Neuron (in vitro differentiated cells): ENCODE data around the gene SPATS2L.
"Not testable (repeated sequence)": the region's sequence is repeated elsewhere in the genome, so short reads cannot be mapped to it uniquely, and the experiment has no call there.

ENCODE experiments used
- H2AFZ ChIP-seq: one replicate; pipeline ENCODE4 v1.6.1; 2013; ENCODE audit warnings: low read depth, mild to moderate bottlenecking, inconsistent platforms, low read length, moderate library complexity
- H3K27me3 ChIP-seq: one replicate; pipeline ENCODE4 v1.6.1; 2013; ENCODE audit warnings: low read length; ENCODE audit not compliant: insufficient read depth
- H3K36me3 ChIP-seq: one replicate; pipeline ENCODE4 v1.6.1; 2013; ENCODE audit warnings: low read length; ENCODE audit not compliant: insufficient read depth
- H3K4me1 ChIP-seq: one replicate; pipeline ENCODE4 v1.6.1; 2013; ENCODE audit warnings: low read length; ENCODE audit not compliant: insufficient read depth
- H3K4me3 ChIP-seq: 2 replicates; pipeline ENCODE4 v1.5.1; 2013; ENCODE audit warnings: mild to moderate bottlenecking, low read length, moderate library complexity
- H3K9me3 ChIP-seq: one replicate; pipeline ENCODE4 v1.6.1; 2013; ENCODE audit warnings: low read length

Gene SPATS2L

DNA sequence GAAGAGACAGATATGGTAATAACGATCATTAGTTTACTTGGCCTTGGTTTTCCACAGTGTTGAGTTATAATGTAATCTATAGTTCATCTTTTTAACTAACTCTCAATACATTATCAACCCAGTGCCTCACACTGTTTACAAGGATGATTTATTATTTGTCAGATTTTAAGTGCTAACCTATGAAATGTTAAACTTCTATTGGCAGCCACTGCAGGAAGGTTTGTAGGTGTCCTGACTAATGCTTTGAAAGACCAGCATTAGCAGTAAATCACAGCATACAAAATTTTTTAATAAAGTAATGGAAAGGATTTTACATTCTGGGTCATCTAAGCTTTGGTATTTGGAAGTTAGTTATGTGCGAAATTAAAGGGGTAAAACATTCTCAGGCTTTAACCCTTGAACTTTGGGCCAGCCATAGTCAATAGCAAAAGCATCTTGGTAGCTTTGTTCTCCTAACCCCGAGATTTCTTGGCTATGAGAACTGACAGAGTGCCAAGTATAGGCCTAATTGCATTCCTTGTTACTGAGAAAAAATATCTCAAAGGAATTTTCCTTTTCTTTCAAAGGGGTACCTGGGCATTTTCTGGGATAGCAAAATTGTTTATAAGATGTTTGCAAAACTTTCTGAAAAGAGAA is 30.6 kb downstream of the SPATS2L start:
- H3K36me3 ChIP-seq, result no peaks in the 10 kb centered on the region
- peaks cover 14% of the 10 kb centered on the region for H3K4me1 ChIP-seq
- no peaks in the 10 kb centered on the region for H3K27me3 ChIP-seq
- no peak overlapping the region for H3K4me3 ChIP-seq
- no peaks in the 10 kb centered on the region for H3K9me3 ChIP-seq
- no peak overlapping the region for H2AFZ ChIP-seq

DNA sequence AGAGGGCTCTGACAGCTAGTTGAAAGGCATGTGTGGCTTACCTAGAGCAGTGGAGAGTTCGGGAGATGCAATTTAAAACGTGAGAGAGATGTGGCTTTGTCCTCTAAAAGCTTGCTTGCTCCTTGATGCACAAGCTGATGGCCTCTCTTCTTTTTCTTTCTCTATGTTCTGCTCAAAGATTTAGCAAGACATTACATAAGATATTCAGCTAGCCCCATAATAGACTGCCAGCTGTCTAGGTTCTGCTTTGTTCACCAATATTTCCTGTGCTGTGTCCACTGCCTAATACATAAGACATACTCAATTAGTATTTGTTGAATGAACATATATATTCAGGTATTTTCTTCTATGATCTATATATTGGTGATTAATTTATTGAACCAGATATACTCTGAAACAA is 31.1 kb downstream of the SPATS2L start:
- Histone ChIP-seq H2AFZ (no peak overlapping the region), H3K4me3 (no peak overlapping the region), H3K4me1 (peaks cover 14% of the 10 kb centered on the region), H3K36me3 (no peaks in the 10 kb centered on the region), H3K9me3 (no peaks in the 10 kb centered on the region), H3K27me3 (no peaks in the 10 kb centered on the region)

DNA sequence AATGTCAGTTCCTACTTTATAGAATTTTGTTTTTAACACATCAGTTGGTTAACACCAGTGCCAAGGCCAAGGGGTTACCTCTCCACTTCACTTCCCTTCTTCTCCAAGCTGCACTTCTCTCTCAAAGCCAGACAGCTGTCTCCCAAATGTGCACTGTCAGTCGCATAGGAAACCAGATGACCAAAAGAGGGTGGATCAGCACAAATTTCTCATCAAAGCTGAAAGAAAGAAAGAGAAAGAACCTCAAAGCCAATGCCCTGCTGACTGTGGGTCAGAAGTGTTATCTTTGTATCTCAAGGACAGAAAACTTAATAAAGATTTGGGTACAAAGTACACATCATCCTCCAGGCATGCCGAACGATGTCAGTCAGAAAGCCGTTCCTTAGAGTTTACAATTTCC is 32.2 kb downstream of the SPATS2L start:
- no peaks in the 10 kb centered on the region for H3K36me3 ChIP-seq
- no peaks in the 10 kb centered on the region for H3K27me3 ChIP-seq
- no peaks in the 10 kb centered on the region for H3K9me3 ChIP-seq
- peaks cover 14% of the 10 kb centered on the region for H3K4me1 ChIP-seq
- no peak overlapping the region for H2AFZ ChIP-seq
- H3K4me3 ChIP-seq, result no peak overlapping the region

DNA sequence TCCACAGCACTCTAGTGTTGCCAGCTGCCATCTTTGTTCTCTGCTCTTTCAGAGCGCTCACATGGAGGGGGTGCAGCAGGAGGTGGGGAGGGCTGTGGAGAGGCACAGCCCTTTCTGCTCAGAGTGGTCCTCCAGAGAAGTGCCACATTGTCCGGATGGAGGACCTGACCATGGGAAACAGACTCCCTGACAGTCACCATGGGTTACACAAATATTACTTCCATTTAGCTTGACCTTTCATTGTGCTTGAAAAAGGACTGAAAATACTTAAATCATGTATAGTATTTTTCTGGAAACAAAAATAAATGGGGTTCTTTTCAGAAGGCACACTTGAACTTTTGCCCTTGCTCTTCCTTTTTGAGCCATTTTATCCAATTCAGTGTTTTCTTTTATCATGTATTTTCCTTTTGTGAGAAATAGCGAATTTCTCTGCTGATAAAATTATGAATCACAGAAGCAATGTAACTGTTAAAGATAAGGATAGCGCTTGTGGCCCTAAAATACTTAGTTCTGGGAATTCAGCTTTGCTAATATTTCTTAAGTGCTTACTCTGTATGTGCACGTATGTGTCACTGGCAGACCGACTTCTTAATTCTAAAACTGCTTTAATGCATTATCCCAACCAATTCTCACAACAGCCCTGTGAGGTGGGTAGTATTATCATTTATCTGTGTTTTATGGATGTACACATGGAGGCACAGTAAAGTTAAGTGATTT is 34.2 kb downstream of the SPATS2L start:
- Histone ChIP-seq H3K36me3 (no peaks in the 10 kb centered on the region), H3K4me3 (no peak overlapping the region), H3K9me3 (no peaks in the 10 kb centered on the region), H2AFZ (no peak overlapping the region), H3K27me3 (no peaks in the 10 kb centered on the region), H3K4me1 (peaks cover 17% of the 10 kb centered on the region)

DNA sequence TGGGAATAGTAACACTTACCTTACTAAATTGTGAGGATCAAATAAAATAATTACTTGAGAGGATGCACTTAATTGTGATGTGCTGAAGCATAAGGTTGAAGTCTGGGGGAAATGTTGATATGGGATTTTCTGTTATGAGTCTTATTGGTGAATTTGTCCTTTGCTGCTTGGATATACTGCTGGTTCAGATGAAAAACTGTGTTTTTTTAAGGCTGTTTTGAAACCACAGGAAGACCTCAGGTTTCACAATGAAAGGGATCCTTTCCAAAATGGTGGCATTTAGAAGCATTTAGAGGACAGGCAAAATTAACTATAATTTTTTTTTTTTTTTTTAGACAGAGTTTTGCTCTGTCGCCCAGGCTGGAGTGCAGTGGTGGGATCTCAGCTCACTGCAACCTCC is 34.9 kb downstream of the SPATS2L start:
- Histone ChIP-seq H3K36me3 (no peaks in the 10 kb centered on the region), H3K27me3 (no peaks in the 10 kb centered on the region), H3K4me3 (no peak overlapping the region), H2AFZ (no peak overlapping the region), H3K9me3 (no peaks in the 10 kb centered on the region), H3K4me1 (peaks cover 24% of the 10 kb centered on the region)

DNA sequence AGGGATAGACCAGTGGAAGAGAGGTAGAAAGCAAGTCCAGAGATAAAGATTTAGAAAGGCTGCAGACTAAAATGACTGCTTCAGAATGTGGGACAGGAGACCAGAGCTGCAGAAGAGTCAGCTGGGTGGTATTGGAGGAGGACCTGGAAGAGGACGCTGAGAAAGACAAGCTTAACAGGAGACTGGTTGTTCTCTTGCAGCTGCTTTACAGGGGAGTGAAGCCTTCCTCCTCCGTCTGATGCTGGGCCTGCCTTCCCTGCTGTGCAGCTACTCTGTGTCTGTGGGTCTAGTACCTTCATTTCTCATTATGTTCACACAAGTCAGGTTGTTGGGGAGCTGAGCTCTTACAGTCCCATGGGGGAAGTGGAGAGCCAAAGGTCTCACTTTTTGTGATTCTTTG is 35.7 kb downstream of the SPATS2L start:
- no peak overlapping the region for H2AFZ ChIP-seq
- no peaks in the 10 kb centered on the region for H3K36me3 ChIP-seq

DNA sequence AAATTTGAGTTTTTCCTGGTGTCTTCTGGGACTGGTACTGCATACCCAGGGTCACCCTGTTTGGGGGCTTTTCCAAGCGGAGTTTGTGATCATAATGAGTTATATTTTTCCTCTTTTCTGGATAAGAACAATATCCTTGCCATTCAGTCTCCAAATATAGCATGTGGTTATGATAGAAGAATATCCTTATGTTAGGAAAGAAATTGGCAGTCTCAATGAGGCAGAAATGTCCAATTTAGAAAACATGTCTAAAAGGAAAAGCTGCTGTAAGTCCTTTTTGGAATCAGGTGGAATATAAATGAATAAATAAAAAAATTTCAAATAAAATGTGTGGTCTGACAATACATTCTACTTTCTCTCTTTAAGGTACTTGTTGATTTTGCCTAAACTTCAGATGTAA is 36.2 kb downstream of the SPATS2L start:
- H3K27me3 ChIP-seq, result no peaks in the 10 kb centered on the region
- peaks cover 20% of the 10 kb centered on the region for H3K4me1 ChIP-seq
- H2AFZ ChIP-seq, result no peak overlapping the region
- no peaks in the 10 kb centered on the region for H3K36me3 ChIP-seq
- no peaks in the 10 kb centered on the region for H3K9me3 ChIP-seq
- no peak overlapping the region for H3K4me3 ChIP-seq

More for the DNA sequence above, 35.7 kb downstream of the SPATS2L start:
- Histone ChIP-seq H3K9me3 (no peaks in the 10 kb centered on the region), H3K4me1 (peaks cover 24% of the 10 kb centered on the region), H3K27me3 (no peaks in the 10 kb centered on the region), H3K4me3 (no peak overlapping the region)

DNA sequence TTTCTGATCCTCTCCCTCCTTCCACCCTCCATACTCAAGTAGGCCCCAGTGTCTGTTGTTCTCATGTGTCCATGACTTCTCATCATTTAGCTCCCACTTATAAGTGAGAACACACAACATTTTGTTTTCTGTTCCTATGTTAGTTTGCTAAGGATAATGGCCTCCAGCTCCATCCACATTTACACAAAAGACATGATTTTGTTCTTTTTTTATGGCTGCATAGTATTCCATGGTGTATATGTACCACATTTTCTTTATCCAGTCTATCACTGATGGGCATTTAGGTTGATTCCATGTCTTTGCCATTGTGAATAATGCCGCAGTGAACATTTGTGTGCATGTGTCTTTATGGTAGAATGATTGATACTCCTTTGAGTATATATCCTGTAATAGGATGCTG is 37.7 kb downstream of the SPATS2L start:
- not testable (repeated sequence) for H3K36me3 ChIP-seq, H3K4me3 ChIP-seq, H2AFZ ChIP-seq, H3K9me3 ChIP-seq, H3K27me3 ChIP-seq
- peaks cover 14% of the 10 kb centered on the region for H3K4me1 ChIP-seq

DNA sequence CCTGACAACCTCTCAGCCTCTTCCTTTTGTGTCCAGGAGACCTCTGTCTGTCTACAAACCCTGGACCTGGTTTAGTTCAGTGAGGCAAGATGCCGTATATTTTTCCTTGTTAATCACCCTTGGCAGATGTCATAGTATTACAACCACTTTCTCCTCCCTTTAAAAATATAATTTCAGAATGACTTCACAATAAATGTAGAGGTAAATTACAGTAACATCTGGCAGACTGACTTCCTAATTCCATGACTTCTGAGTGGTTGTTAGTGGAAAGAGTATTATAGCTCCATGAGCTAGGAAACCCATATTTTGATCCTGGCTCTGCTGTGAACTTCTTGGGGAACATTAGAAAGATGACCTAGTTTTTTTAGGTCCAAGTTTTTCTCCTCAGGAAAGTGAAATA is 39.5 kb downstream of the SPATS2L start:
- H3K4me1 ChIP-seq, result peaks cover 11% of the 10 kb centered on the region
- H3K36me3 ChIP-seq, result no peaks in the 10 kb centered on the region
- no peaks in the 10 kb centered on the region for H3K27me3 ChIP-seq
- no peak overlapping the region for H2AFZ ChIP-seq
- H3K9me3 ChIP-seq, result no peaks in the 10 kb centered on the region
- H3K4me3 ChIP-seq, result no peak overlapping the region

DNA sequence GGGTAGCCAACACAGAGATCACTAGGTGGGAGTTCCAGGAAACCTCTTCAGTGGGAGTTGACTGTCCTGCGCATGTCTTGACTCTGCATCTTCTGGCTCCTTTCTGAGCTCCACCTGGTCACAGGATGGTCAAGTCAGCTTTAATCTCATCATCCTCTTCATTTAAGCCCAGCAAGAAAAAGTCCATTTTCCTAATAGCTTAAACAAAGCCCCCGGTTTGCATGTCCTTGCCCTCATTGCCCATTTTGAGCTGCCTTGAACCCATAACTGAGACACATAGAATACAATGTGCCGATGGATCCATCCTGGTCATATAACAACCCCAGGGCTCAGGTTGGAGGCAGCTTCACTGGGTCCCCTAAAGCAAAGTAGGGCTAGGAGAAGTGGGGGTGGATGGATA is 40.8 kb downstream of the SPATS2L start:
- Histone ChIP-seq H3K4me1 (peaks cover 16% of the 10 kb centered on the region), H2AFZ (no peak overlapping the region), H3K27me3 (no peaks in the 10 kb centered on the region), H3K36me3 (no peaks in the 10 kb centered on the region), H3K4me3 (no peak overlapping the region), H3K9me3 (no peaks in the 10 kb centered on the region)

DNA sequence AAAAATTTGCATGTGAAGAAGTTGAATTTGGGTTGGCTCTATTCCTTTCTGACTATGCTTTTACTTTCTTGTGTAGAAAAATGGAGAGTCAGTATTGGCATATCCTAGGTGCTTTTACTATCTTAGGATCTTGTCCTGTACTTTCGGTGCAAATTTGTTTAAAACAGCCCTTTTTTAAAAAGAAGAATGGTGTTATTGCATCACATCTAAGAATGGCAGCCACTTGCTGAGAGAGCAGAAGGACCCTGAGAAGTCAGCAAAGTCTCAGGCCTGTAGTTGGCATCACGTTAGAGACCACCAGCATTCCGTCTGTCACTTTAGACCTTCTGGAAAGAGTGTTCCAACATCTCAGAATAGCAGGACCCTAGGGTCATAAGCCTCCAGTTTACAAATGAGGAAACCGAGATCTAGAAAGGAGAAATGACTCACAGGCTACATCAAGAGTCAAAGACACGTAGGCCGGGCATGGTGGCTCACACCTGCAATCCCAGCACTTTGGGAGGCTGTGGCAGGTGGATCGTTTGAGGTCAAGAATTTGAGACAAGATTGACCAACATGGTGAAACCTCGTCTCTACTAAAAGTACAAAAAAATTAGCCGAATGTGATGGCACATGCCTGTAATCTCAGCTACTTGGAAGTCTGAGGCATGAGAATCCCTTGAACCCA is 42.5 kb downstream of the SPATS2L start:
- no peaks in the 10 kb centered on the region for H3K9me3 ChIP-seq
- no peak overlapping the region for H3K4me3 ChIP-seq
- no peaks in the 10 kb centered on the region for H3K36me3 ChIP-seq
- no peak overlapping the region for H2AFZ ChIP-seq
- H3K27me3 ChIP-seq, result no peaks in the 10 kb centered on the region
- peaks cover 18% of the 10 kb centered on the region for H3K4me1 ChIP-seq

DNA sequence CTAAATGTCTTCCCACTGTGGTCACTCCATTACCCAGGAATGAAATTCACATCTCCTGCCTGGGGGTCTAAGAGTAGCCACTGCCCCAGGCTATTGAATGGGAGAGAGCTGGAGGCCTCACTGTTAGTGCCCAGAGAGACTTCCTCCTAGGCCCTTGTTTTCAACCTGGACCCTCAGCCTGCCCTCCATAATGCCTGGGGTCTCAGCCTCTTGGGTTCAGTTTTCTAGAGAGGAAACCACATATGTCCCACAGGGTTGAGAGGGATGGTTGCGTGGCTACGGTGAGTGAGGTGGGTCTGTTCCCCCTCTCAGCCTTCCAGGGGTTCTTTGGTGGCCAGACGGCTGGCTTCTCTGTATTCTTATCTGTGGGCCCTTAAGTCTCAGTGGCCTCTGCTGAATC is 43.4 kb downstream of the SPATS2L start:
- Histone ChIP-seq H3K4me3 (no peak overlapping the region), H2AFZ (no peak overlapping the region), H3K27me3 (no peaks in the 10 kb centered on the region), H3K9me3 (no peaks in the 10 kb centered on the region), H3K36me3 (no peaks in the 10 kb centered on the region), H3K4me1 (peaks cover 19% of the 10 kb centered on the region)

DNA sequence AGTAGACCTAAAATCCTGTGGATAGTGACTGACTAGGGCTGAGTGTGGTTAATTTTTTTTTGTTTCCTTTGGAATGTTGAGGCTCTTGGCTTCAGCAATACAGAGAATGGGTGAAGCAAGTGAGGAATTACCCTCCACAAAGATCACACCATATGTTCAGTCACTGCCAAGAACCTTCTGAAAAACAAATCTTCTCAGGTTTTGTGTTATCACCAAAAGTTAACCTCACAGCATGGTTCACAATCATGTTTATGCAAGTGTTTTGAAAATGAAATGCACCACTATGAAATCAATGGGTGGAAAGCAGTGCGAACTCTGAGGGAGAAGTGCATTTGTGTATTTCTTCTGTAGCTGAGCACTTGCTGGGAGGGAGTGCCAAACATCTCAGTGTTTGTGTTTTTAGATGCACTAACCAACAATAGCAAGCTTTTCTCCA is 44.4 kb downstream of the SPATS2L start:
- Histone ChIP-seq H3K4me1 (peaks cover 21% of the 10 kb centered on the region), H3K4me3 (no peak overlapping the region), H3K36me3 (no peaks in the 10 kb centered on the region), H3K27me3 (no peaks in the 10 kb centered on the region), H3K9me3 (no peaks in the 10 kb centered on the region), H2AFZ (no peak overlapping the region)
